ENCODE results near the gene VAMP7.
A peak's percentile ranks its signal among the peaks of the same experiment; 100 is the strongest.

Gene VAMP7

DNA sequence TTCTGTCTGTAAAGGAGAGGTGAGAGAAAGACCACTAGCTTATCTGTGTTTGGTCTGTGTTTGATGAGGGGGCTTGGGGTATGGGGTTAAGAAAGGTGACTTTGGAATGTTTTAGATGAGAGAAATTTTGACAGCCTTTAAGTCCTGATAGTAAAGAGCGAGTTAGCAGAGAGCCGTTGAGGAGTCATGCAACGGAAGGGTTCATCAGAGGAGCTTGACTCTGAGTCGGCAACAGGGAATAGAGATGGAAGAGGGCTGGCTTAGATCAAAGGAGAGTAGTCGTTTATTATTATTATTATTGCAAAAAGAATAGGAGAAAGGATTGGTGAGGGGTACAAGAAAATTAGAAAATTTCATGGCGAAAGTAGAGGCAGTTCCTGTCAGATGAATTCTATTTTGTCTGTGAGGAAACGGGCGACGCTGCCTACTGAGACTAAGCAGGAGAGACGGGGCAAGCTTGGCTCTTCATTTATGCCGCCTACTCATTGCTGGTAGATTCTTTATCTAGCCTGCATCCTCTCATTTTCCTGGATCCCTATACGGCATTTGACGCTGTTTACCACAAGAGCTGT, 473 bp upstream of the VAMP7 start:
- Histone ChIP-seq H3K4me1 (ENCODE audit: control insufficient read depth, low read length) (peaks cover 31% of the 10 kb centered on the region), H4K20me1 (ENCODE audit: control insufficient read depth, insufficient read depth, low read depth, low read length) (no peaks in the 10 kb centered on the region), H3K36me3 (ENCODE audit: control insufficient read depth, low read length) (no peaks in the 10 kb centered on the region; the same call in 1 of the 2 replicates), H3K27ac (ENCODE audit: low read depth, low read length) (no peak overlapping the region), H3K4me3 (ENCODE audit: low read length) (peak overlapping the region; percentile 91), H3K9me3 (ENCODE audit: control insufficient read depth, insufficient read depth, low read length) (no peaks in the 10 kb centered on the region), H3K4me2 (ENCODE audit: low read length) (peak overlapping the region; percentile 77), H3K9me2 (replicated peaks; ENCODE audit: control insufficient read depth, low read length) (no peaks in the 10 kb centered on the region), H3K79me2 (ENCODE audit: control insufficient read depth, low read length) (peaks cover 38% of the 10 kb centered on the region), H3F3A (ENCODE audit: control insufficient read depth, insufficient read depth) (no peaks in the 10 kb centered on the region), H3K27me3 (ENCODE audit: control insufficient read depth, low read length) (no peaks in the 10 kb centered on the region)
- TF ChIP-seq, protein P1, sequence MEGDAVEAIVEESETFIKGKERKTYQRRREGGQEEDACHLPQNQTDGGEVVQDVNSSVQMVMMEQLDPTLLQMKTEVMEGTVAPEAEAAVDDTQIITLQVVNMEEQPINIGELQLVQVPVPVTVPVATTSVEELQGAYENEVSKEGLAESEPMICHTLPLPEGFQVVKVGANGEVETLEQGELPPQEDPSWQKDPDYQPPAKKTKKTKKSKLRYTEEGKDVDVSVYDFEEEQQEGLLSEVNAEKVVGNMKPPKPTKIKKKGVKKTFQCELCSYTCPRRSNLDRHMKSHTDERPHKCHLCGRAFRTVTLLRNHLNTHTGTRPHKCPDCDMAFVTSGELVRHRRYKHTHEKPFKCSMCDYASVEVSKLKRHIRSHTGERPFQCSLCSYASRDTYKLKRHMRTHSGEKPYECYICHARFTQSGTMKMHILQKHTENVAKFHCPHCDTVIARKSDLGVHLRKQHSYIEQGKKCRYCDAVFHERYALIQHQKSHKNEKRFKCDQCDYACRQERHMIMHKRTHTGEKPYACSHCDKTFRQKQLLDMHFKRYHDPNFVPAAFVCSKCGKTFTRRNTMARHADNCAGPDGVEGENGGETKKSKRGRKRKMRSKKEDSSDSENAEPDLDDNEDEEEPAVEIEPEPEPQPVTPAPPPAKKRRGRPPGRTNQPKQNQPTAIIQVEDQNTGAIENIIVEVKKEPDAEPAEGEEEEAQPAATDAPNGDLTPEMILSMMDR (IDR thresholded peaks at IDR 0.05; ENCODE audit: low read depth, low read length, poor library complexity, severe bottlenecking), result no peak

DNA sequence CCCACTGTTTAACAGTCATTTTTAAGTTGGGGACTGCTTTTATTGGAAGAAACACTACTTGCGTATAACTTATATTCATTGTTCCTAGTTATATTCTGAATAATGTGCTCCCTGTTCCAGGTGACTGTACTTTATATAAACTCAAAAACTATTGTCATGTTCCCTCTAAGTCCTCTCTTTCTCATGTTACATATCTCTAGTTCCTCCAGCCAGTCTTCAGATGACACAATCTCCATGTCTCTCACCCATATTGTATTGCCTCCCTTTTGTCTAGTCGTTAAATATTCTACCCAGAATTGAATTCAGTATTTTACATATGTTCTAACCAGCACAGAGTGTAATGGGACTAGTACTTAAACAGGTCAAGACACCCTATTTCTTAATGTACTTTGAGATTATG, 5.3 kb downstream of the VAMP7 start:
- Histone ChIP-seq H3F3A (ENCODE audit: control insufficient read depth, insufficient read depth) (no peaks in the 10 kb centered on the region), H3K9me2 (replicated peaks; ENCODE audit: control insufficient read depth, low read length) (no peaks in the 10 kb centered on the region), H4K20me1 (ENCODE audit: control insufficient read depth, insufficient read depth, low read depth, low read length) (no peaks in the 10 kb centered on the region), H3K79me2 (ENCODE audit: control insufficient read depth, low read length) (peaks cover 51% of the 10 kb centered on the region), H3K4me1 (ENCODE audit: control insufficient read depth, low read length) (peaks cover 9% of the 10 kb centered on the region), H3K27ac (ENCODE audit: low read depth, low read length) (no peak overlapping the region), H3K27me3 (ENCODE audit: control insufficient read depth, low read length) (no peaks in the 10 kb centered on the region), H3K4me2 (ENCODE audit: low read length) (no peak overlapping the region), H3K9me3 (ENCODE audit: control insufficient read depth, insufficient read depth, low read length) (no peaks in the 10 kb centered on the region), H3K4me3 (ENCODE audit: low read length) (no peak overlapping the region), H3K36me3 (ENCODE audit: control insufficient read depth, low read length) (peaks cover 21% of the 10 kb centered on the region)
- TF ChIP-seq EZH2phosphoT487 (IDR thresholded peaks at IDR 0.05; ENCODE audit: borderline replicate concordance, low read length), result no peak
- TF ChIP-seq, protein P1 (IDR thresholded peaks at IDR 0.05; ENCODE audit: low read depth, low read length, poor library complexity, severe bottlenecking), result no peak

DNA sequence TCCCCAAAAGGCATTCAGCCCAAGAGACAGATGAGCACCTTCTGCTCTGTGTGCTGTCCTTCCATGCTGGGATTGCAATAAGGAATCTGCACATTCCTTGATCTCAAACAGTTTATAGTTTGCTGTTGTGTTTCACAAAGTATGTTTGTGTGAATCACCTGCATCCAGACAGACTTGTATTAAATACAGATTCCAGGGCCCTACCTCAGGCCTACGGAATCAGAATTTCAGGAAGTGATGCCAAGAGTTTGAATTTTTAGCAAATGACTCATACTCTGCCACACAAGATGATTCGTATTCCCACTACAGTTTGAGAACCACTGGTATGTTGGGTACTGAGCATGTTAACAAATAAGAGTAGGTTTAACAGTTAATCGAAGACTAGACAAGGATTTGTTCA, 7.0 kb downstream of the VAMP7 start:
- H3K9me2 ChIP-seq (replicated peaks; ENCODE audit: control insufficient read depth, low read length), result no peaks in the 10 kb centered on the region
- no peaks in the 10 kb centered on the region for H4K20me1 ChIP-seq (ENCODE audit: control insufficient read depth, insufficient read depth, low read depth, low read length)
- no peaks in the 10 kb centered on the region for H3K27me3 ChIP-seq (ENCODE audit: control insufficient read depth, low read length)
- no peak overlapping the region for H3K27ac ChIP-seq (ENCODE audit: low read depth, low read length)
- TF ChIP-seq EZH2phosphoT487 (IDR thresholded peaks at IDR 0.05; ENCODE audit: borderline replicate concordance, low read length), result no peak
- H3K36me3 ChIP-seq (ENCODE audit: control insufficient read depth, low read length), result peaks cover 28% of the 10 kb centered on the region
- no peak overlapping the region for H3K4me3 ChIP-seq (ENCODE audit: low read length)
- H3F3A ChIP-seq (ENCODE audit: control insufficient read depth, insufficient read depth), result no peaks in the 10 kb centered on the region
- H3K4me2 ChIP-seq (ENCODE audit: low read length), result no peak overlapping the region
- no peaks in the 10 kb centered on the region for H3K9me3 ChIP-seq (ENCODE audit: control insufficient read depth, insufficient read depth, low read length)
- peaks cover 2% of the 10 kb centered on the region for H3K4me1 ChIP-seq (ENCODE audit: control insufficient read depth, low read length)
- peaks cover 34% of the 10 kb centered on the region for H3K79me2 ChIP-seq (ENCODE audit: control insufficient read depth, low read length)

DNA sequence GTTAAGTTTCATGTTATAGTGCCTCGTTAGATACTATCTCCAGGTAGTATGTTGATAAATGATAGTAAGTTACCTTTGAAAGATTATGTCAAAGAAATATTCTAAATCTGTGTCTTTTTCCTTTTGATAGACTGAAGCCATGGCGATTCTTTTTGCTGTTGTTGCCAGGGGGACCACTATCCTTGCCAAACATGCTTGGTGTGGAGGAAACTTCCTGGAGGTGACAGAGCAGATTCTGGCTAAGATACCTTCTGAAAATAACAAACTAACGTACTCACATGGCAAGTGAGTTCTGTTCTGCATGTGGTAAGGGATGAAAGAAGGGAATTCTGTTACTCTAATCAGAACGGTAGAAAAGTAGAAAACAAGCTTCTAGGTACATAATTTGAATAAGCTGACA, 8.2 kb downstream of the VAMP7 start:
- Histone ChIP-seq H3K9me2 (replicated peaks; ENCODE audit: control insufficient read depth, low read length) (no peaks in the 10 kb centered on the region), H3K79me2 (ENCODE audit: control insufficient read depth, low read length) (peaks cover 25% of the 10 kb centered on the region), H3F3A (ENCODE audit: control insufficient read depth, insufficient read depth) (no peaks in the 10 kb centered on the region), H3K27ac (ENCODE audit: low read depth, low read length) (no peak overlapping the region), H4K20me1 (ENCODE audit: control insufficient read depth, insufficient read depth, low read depth, low read length) (no peaks in the 10 kb centered on the region), H3K9me3 (ENCODE audit: control insufficient read depth, insufficient read depth, low read length) (no peaks in the 10 kb centered on the region), H3K27me3 (ENCODE audit: control insufficient read depth, low read length) (no peaks in the 10 kb centered on the region), H3K36me3 (ENCODE audit: control insufficient read depth, low read length) (peaks cover 34% of the 10 kb centered on the region), H3K4me1 (ENCODE audit: control insufficient read depth, low read length) (peaks cover 6% of the 10 kb centered on the region), H3K4me2 (ENCODE audit: low read length) (no peak overlapping the region), H3K4me3 (ENCODE audit: low read length) (no peak overlapping the region)
- TF ChIP-seq EZH2phosphoT487 (IDR thresholded peaks at IDR 0.05; ENCODE audit: borderline replicate concordance, low read length), result no peak
- TF ChIP-seq, protein P1 (IDR thresholded peaks at IDR 0.05; ENCODE audit: low read depth, low read length, poor library complexity, severe bottlenecking), result no peak

Measured in DOHH2 (cell line).